AG04449 (cell line): ENCODE results near the gene LAMA1.
A peak's percentile ranks its signal among the peaks of the same experiment; 100 is the strongest.

Experiments used
- CTCF ChIA-PET: fragments of 350-600 bp; formaldehyde crosslinking; extraction: SDS; loops from one replicate; lab custom pipeline; 2021; ENCODE audit warnings: antibody characterized with exemption; lab: Yijun Ruan, JAX
- POLR2A ChIA-PET: fragments of 400-600, 350-600 bp; formaldehyde crosslinking; extraction: SDS; loops from one replicate; lab custom pipeline; 2020; ENCODE audit warnings: antibody characterized with exemption, inconsistent platforms; lab: Yijun Ruan, JAX
- DNase-seq: peaks from one replicate; pipeline ENCODE4 v3.0.0-alpha.2; 2010; ENCODE audit warnings: low read depth, low spot score
- H3K4me3 ChIP-seq: 2 replicates; pipeline ENCODE4 v1.5.1; 2011; ENCODE audit warnings: low read depth, mild to moderate bottlenecking, control low read depth, low read length
- TF ChIP-seq, protein P1 (sequence below): IDR thresholded peaks from one replicate; pipeline ENCODE4 v1.5.1; 2011; ENCODE audit warnings: mild to moderate bottlenecking, moderate library complexity, low read length, control low read depth, inconsistent platforms; ENCODE audit not compliant: insufficient read depth; ENCODE audit errors: missing control alignments

LAMA1 gene

GRCh38 chr18:7141287-7141686 lies 23.7 kb upstream of the LAMA1 start:
- TF ChIP-seq, protein P1, sequence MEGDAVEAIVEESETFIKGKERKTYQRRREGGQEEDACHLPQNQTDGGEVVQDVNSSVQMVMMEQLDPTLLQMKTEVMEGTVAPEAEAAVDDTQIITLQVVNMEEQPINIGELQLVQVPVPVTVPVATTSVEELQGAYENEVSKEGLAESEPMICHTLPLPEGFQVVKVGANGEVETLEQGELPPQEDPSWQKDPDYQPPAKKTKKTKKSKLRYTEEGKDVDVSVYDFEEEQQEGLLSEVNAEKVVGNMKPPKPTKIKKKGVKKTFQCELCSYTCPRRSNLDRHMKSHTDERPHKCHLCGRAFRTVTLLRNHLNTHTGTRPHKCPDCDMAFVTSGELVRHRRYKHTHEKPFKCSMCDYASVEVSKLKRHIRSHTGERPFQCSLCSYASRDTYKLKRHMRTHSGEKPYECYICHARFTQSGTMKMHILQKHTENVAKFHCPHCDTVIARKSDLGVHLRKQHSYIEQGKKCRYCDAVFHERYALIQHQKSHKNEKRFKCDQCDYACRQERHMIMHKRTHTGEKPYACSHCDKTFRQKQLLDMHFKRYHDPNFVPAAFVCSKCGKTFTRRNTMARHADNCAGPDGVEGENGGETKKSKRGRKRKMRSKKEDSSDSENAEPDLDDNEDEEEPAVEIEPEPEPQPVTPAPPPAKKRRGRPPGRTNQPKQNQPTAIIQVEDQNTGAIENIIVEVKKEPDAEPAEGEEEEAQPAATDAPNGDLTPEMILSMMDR = no peak
- no peak overlapping the region for H3K4me3 ChIP-seq
- ChIA-PET CTCF (no interaction called here), POLR2A (no interaction called here)
- no peak for DNase-seq

DNA sequence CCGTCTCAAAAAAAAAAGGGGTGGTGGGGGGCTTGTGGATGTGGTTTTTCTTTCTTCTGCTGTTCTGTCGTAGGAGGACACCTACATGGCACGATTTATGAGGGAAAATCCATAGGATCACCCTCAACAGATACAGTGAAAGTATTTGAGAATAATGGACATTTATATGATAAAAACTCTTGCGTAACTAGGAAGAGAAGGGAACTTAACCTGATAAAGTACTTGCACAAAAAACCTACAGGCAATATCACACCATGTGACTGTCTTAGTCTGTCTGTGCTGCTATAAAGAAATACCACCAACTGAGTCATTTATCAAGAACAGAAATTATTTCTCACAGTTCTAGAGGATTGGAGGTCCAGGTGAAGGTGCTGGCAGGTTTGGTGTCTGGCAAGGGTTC lies 21.8 kb upstream of the LAMA1 start:
- DNase-seq = no peak
- ChIA-PET POLR2A (no interaction called here), CTCF (no interaction called here)
- H3K4me3 ChIP-seq = no peak overlapping the region
- TF ChIP-seq, protein P1 = no peak

GRCh38 chr18:7133181-7133580 lies 15.6 kb upstream of the LAMA1 start:
- TF ChIP-seq, protein P1 = no peak
- CTCF ChIA-PET = no interaction called here
- no peak overlapping the region for H3K4me3 ChIP-seq
- POLR2A ChIA-PET = no interaction called here
- DNase-seq = no peak

- ChIA-PET POLR2A (no interaction called here), CTCF (no interaction called here)
- no peak overlapping the region for H3K4me3 ChIP-seq
- DNase-seq = no peak
- TF ChIP-seq, protein P1 = no peak
These were observed 15.0 kb upstream of the LAMA1 start for GRCh38 chr18:7132356-7133150.

GRCh38 chr18:7122376-7122775 lies 4.8 kb upstream of the LAMA1 start:
- H3K4me3 ChIP-seq = no peak overlapping the region
- TF ChIP-seq, protein P1 = no peak
- CTCF ChIA-PET = no interaction called here
- POLR2A ChIA-PET = no interaction called here
- no peak for DNase-seq

DNA sequence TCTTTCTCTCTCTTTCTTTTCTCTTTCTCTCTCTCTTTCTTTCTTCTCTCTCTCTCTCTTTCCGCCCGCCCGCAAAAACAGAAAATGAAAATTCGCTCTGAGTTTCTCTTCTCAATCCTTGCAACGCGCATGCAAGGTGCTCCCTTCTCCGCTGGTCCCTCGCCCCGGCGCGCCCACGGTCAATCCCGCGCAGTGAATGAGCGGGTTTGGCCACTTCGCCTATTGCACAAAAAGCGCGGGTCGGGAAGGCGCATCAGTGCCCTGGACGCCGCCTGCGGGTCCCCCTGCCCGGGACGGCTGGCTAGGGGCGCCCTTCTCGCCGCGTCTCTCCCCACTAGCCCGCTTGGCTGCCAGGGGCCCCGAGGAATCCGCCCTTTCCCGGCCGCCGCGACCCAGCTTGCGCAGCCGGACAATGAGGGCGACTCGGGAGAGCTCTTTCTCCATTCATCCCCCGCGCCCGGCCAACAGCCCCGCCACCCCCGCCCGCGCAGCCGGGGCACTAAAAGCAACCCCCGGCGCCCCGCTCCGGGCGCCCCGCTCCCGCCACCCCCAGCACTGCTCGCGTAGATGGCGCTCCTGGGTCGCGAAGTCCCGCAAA lies 706 bp downstream of the LAMA1 start:
- ChIA-PET POLR2A (no interaction called here), CTCF (no interaction called here)
- no peak for DNase-seq
- H3K4me3 ChIP-seq = peak overlapping the region; percentile 33
- TF ChIP-seq, protein P1 = no peak
